H1 (cell line): ENCODE results near the gene AP1M1.

Source experiments
- CBX8 ChIP-seq: fragments of 300-800, 300-1000 bp; sonication (generic); IDR thresholded peaks from 2 replicates; pipeline ENCODE4 v1.7.1; 2016; ENCODE audit warnings: low read depth, low read length, borderline replicate concordance
- CTCF ChIP-seq, 3 experiments: IDR thresholded peaks; 1 replicate in 2 of 3; 2 replicates in 1 of 3; pipeline versions ENCODE4 v1.5.1 to v1.6.1; 2011; ENCODE audit warnings: low read length in 3 of 3, mild to moderate bottlenecking in 3 of 3, inconsistent platforms in 2 of 3, low read depth in 1 of 3, moderate library complexity in 1 of 3; ENCODE audit not compliant: insufficient read depth in 1 of 3; ENCODE audit errors: control extremely low read depth in 1 of 3
- EZH2 ChIP-seq: fragments of 200-600 bp; sonication (generic); IDR thresholded peaks from 2 replicates; pipeline ENCODE4 v1.7.1; 2012; ENCODE audit warnings: low read depth, mild to moderate bottlenecking, moderate library complexity, low read length, inconsistent platforms; ENCODE audit not compliant: severe bottlenecking
- SP2 ChIP-seq: IDR thresholded peaks from 2 replicates; pipeline ENCODE4 v1.6.1; 2012; ENCODE audit warnings: mild to moderate bottlenecking, low read length, inconsistent platforms

DNA sequence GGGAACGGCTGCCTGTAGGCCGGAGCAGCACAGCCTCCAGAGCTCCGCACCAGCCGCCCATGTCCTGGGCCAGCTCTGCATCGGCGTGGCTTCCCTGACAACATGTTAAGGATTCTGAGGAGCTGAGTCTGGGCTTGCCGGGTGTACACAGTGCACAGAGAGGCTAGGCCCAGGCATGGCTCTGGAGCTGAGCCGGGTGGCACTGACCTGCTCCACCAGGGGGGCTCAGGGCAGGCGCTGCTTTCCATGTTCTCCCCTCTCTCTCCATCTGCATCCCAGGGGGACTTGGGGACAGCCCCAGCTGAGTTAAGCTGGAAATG lies 31.6 kb downstream of the AP1M1 start:
- no peak for TF ChIP-seq SP2
- TF ChIP-seq CBX8: no peak
- TF ChIP-seq EZH2: no peak
- TF ChIP-seq CTCF (IDR thresholded peaks at IDR 0.05; ENCODE audit: control extremely low read depth in 1 of 3, insufficient read depth in 1 of 3, low read depth in 1 of 3, low read length in 3 of 3): no peak
